HEK293 (cell line): ENCODE measurements around the gene NAGLU.

ENCODE experiments used
- KLF1 ChIP-seq: fragments of 450-650 bp; formaldehyde crosslinking; IDR thresholded peaks from 2 replicates; pipeline ENCODE4 v1.5.1; 2016; ENCODE audit warnings: missing biosample characterization, missing genetic modification characterization
- PRDM1 ChIP-seq: fragments of 450-650 bp; formaldehyde crosslinking; IDR thresholded peaks from 2 replicates; pipeline ENCODE4; 2016; ENCODE audit warnings: missing biosample characterization, missing genetic modification characterization
- PRDM10 ChIP-seq: fragments of 450-650 bp; formaldehyde crosslinking; IDR thresholded peaks from 2 replicates; pipeline ENCODE4 v1.5.1; 2016; ENCODE audit warnings: missing biosample characterization, missing genetic modification characterization
- RBAK ChIP-seq: fragments of 450-650 bp; formaldehyde crosslinking; IDR thresholded peaks from 2 replicates; pipeline ENCODE4 v1.5.1; 2016; ENCODE audit warnings: missing biosample characterization, missing genetic modification characterization
- REPIN1 ChIP-seq: fragments of 450-650 bp; formaldehyde crosslinking; IDR thresholded peaks from 2 replicates; pipeline ENCODE4 v1.5.1; 2017; ENCODE audit warnings: missing biosample characterization, missing genetic modification characterization, low read depth
- YY2 ChIP-seq: fragments of 450-650 bp; formaldehyde crosslinking; IDR thresholded peaks from 2 replicates; pipeline ENCODE4 v1.5.1; 2016; ENCODE audit warnings: missing biosample characterization, missing genetic modification characterization
- ZBTB17 ChIP-seq: fragments of 450-650 bp; formaldehyde crosslinking; IDR thresholded peaks from 2 replicates; pipeline ENCODE4 v1.5.1; 2016; ENCODE audit warnings: missing biosample characterization, missing genetic modification characterization
- ZBTB8A ChIP-seq: fragments of 450-650 bp; formaldehyde crosslinking; IDR thresholded peaks from 2 replicates; pipeline ENCODE4 v1.5.1; 2016; ENCODE audit warnings: missing biosample characterization, missing genetic modification characterization
- ZFP3 ChIP-seq: fragments of 450-650 bp; formaldehyde crosslinking; IDR thresholded peaks from 2 replicates; pipeline ENCODE4 v1.5.1; 2016; ENCODE audit warnings: low read depth, missing biosample characterization, missing genetic modification characterization
- ZFP37 ChIP-seq: fragments of 450-650 bp; formaldehyde crosslinking; IDR thresholded peaks from 2 replicates; pipeline ENCODE4 v1.5.1; 2016; ENCODE audit warnings: missing biosample characterization, missing genetic modification characterization
- ZNF146 ChIP-seq: fragments of 450-650 bp; formaldehyde crosslinking; IDR thresholded peaks from 2 replicates; pipeline ENCODE4 v1.5.1; 2016; ENCODE audit warnings: missing biosample characterization, missing genetic modification characterization
- ZNF148 ChIP-seq: fragments of 450-650 bp; formaldehyde crosslinking; IDR thresholded peaks from 2 replicates; pipeline ENCODE4 v1.5.0; 2017; ENCODE audit warnings: missing biosample characterization, missing genetic modification characterization, borderline replicate concordance
- ZNF248 ChIP-seq: fragments of 450-650 bp; formaldehyde crosslinking; IDR thresholded peaks from 2 replicates; pipeline ENCODE4 v1.5.1; 2017; ENCODE audit warnings: missing biosample characterization, missing genetic modification characterization
- ZNF335 ChIP-seq: fragments of 450-650 bp; formaldehyde crosslinking; conservative IDR thresholded peaks from 2 replicates; pipeline ENCODE4 v1.5.1; 2016; ENCODE audit warnings: missing biosample characterization, missing genetic modification characterization
- ZNF366 ChIP-seq: fragments of 450-650 bp; formaldehyde crosslinking; conservative IDR thresholded peaks from 2 replicates; pipeline ENCODE4 v1.5.1; 2016; ENCODE audit warnings: missing biosample characterization, missing genetic modification characterization
- ZNF391 ChIP-seq: fragments of 450-650 bp; formaldehyde crosslinking; IDR thresholded peaks from 2 replicates; pipeline ENCODE4 v1.5.1; 2016; ENCODE audit warnings: low read depth, missing biosample characterization, missing genetic modification characterization, borderline replicate concordance
- ZNF398 ChIP-seq: fragments of 450-650 bp; formaldehyde crosslinking; IDR thresholded peaks from 2 replicates; pipeline ENCODE4 v1.5.1; 2017; ENCODE audit warnings: missing biosample characterization, missing genetic modification characterization
- ZNF513 ChIP-seq: fragments of 450-650 bp; IDR thresholded peaks from 2 replicates; pipeline ENCODE4 v1.5.1; 2018; ENCODE audit warnings: missing biosample characterization, missing genetic modification characterization
- ZNF529 ChIP-seq: fragments of 450-650 bp; formaldehyde crosslinking; IDR thresholded peaks from 2 replicates; pipeline ENCODE4 v1.5.1; 2017; ENCODE audit warnings: missing genetic modification characterization, missing biosample characterization; ENCODE audit not compliant: insufficient replicate concordance
- ZNF555 ChIP-seq: fragments of 450-650 bp; formaldehyde crosslinking; conservative IDR thresholded peaks from 2 replicates; pipeline ENCODE4 v1.5.1; 2017; ENCODE audit warnings: missing biosample characterization, mild to moderate bottlenecking, missing genetic modification characterization, inconsistent platforms
- ZNF558 ChIP-seq: fragments of 450-650 bp; formaldehyde crosslinking; IDR thresholded peaks from 2 replicates; pipeline ENCODE4 v1.5.1; 2016; ENCODE audit warnings: missing biosample characterization, missing genetic modification characterization
- ZNF560 ChIP-seq: fragments of 450-650 bp; formaldehyde crosslinking; IDR thresholded peaks from 2 replicates; pipeline ENCODE4 v1.5.1; 2017; ENCODE audit warnings: missing biosample characterization, missing genetic modification characterization, borderline replicate concordance
- ZNF561 ChIP-seq: fragments of 450-650 bp; IDR thresholded peaks from 2 replicates; pipeline ENCODE4 v1.5.1; 2018; ENCODE audit warnings: missing biosample characterization, missing genetic modification characterization, borderline replicate concordance
- ZNF626 ChIP-seq: fragments of 450-650 bp; sonication (Bioruptor Pico); formaldehyde crosslinking; IDR thresholded peaks from 2 replicates; pipeline ENCODE4 v1.5.1; 2018; ENCODE audit warnings: missing biosample characterization, missing genetic modification characterization, inconsistent platforms
- ZNF629 ChIP-seq: fragments of 450-650 bp; formaldehyde crosslinking; IDR thresholded peaks from 2 replicates; pipeline ENCODE4 v1.5.1; 2017; ENCODE audit warnings: missing biosample characterization, missing genetic modification characterization
- ZNF660 ChIP-seq: fragments of 450-650 bp; IDR thresholded peaks from 2 replicates; pipeline ENCODE4 v1.5.1; 2018; ENCODE audit warnings: missing biosample characterization, mild to moderate bottlenecking, missing genetic modification characterization
- ZNF664 ChIP-seq: fragments of 450-650 bp; formaldehyde crosslinking; IDR thresholded peaks from 2 replicates; pipeline ENCODE4 v1.5.1; 2016; ENCODE audit warnings: missing biosample characterization, missing genetic modification characterization
- ZNF670 ChIP-seq: fragments of 450-650 bp; formaldehyde crosslinking; IDR thresholded peaks from 2 replicates; pipeline ENCODE4 v1.5.1; 2016; ENCODE audit warnings: missing biosample characterization, missing genetic modification characterization, low read depth
- ZNF776 ChIP-seq: fragments of 450-650 bp; formaldehyde crosslinking; IDR thresholded peaks from 2 replicates; pipeline ENCODE4 v1.5.0; 2017; ENCODE audit warnings: missing biosample characterization, missing genetic modification characterization, borderline replicate concordance
- ZSCAN18 ChIP-seq: fragments of 450-650 bp; formaldehyde crosslinking; IDR thresholded peaks from 2 replicates; pipeline ENCODE4 v1.5.1; 2016; ENCODE audit warnings: missing biosample characterization, missing genetic modification characterization

NAGLU gene

GRCh38 chr17:42518755-42519545 lies 17.1 kb upstream of the NAGLU start (continued):
- no peak for TF ChIP-seq ZNF664 (tag by site-specific recombination)
- peak; percentile 82 for TF ChIP-seq PRDM1
- no peak for TF ChIP-seq ZNF555 (tag by site-specific recombination)
- no peak for TF ChIP-seq ZFP3 (tag by site-specific recombination)
- TF ChIP-seq ZBTB8A (tag by site-specific recombination): 0 out of 2 replicates have a peak, but pooled peaks have one; percentile 26
- no peak for TF ChIP-seq ZNF529
- TF ChIP-seq ZNF670 (tag by site-specific recombination): no peak
- peak; percentile 34; the same call in 1 of the 2 replicates for TF ChIP-seq PRDM10 (tag by site-specific recombination)
- TF ChIP-seq ZNF513 (tag by site-specific recombination): no peak
- TF ChIP-seq ZNF558 (tag by site-specific recombination): no peak
- TF ChIP-seq ZNF335 (tag by site-specific recombination): peak; percentile 28; the same call in 1 of the 2 replicates
- TF ChIP-seq ZBTB17 (tag by site-specific recombination): no peak
- no peak for TF ChIP-seq ZNF366 (tag by site-specific recombination)
- no peak for TF ChIP-seq ZNF626 (tag by site-specific recombination)
- no peak for TF ChIP-seq ZSCAN18
- TF ChIP-seq ZNF776: no peak
- TF ChIP-seq ZNF629 (tag by site-specific recombination): no peak
- no peak for TF ChIP-seq ZFP37 (tag by site-specific recombination)
- no peak for TF ChIP-seq ZNF148 (tag by site-specific recombination)
- TF ChIP-seq ZNF561 (tag by site-specific recombination): no peak
- no peak for TF ChIP-seq RBAK (tag by site-specific recombination)
- peak; percentile 96 for TF ChIP-seq KLF1 (tag by site-specific recombination)
- no peak for TF ChIP-seq ZNF146 (tag by site-specific recombination)
- TF ChIP-seq ZNF560 (tag by site-specific recombination): no peak
- peak; percentile 53 for TF ChIP-seq ZNF398
- no peak for TF ChIP-seq REPIN1
- no peak for TF ChIP-seq ZNF248 (tag by site-specific recombination)
- TF ChIP-seq ZNF660: no peak
- TF ChIP-seq ZNF391 (tag by site-specific recombination): no peak
- no peak for TF ChIP-seq YY2 (tag by site-specific recombination)
